CD4-positive, alpha-beta T cell treated with Interferon gamma for 1 hour (primary cell): ENCODE data around the gene SIMC1.
"Not testable (repeated sequence)": the region's sequence is repeated elsewhere in the genome, so short reads cannot be mapped to it uniquely, and the experiment has no call there.

Experiments
- DNase-seq: peaks from one replicate; pipeline ENCODE4 v3.0.0-alpha.2; 2020

SIMC1 gene

GRCh38 chr5:176216393-176216916 lies 21.8 kb upstream of the SIMC1 start:
- not testable (repeated sequence) for DNase-seq

- not testable (repeated sequence) for DNase-seq
Measured at GRCh38 chr5:176217188-176217729, 21.0 kb upstream of the SIMC1 start.

- DNase-seq = not testable (repeated sequence)
Measured at GRCh38 chr5:176217764-176218163, 20.5 kb upstream of the SIMC1 start.

- not testable (repeated sequence) for DNase-seq
Measured at GRCh38 chr5:176222006-176222405, 16.2 kb upstream of the SIMC1 start.

- DNase-seq = not testable (repeated sequence)
Measured at GRCh38 chr5:176228358-176228757, 9.9 kb upstream of the SIMC1 start.

GRCh38 chr5:176233253-176233652 lies 5.0 kb upstream of the SIMC1 start:
- not testable (repeated sequence) for DNase-seq

GRCh38 chr5:176235155-176235554 lies 3.1 kb upstream of the SIMC1 start:
- DNase-seq = peak; percentile 19

- DNase-seq = not testable (repeated sequence)
Measured at GRCh38 chr5:176238645-176239283, 540 bp downstream of the SIMC1 start.

- DNase-seq = not testable (repeated sequence)
Measured at GRCh38 chr5:176239304-176239703, 1.1 kb downstream of the SIMC1 start.

GRCh38 chr5:176244318-176244717 lies 6.1 kb downstream of the SIMC1 start:
- DNase-seq = not testable (repeated sequence)

GRCh38 chr5:176245074-176245473 lies 6.8 kb downstream of the SIMC1 start:
- not testable (repeated sequence) for DNase-seq

- DNase-seq = not testable (repeated sequence)
Measured at GRCh38 chr5:176245489-176245888, 7.3 kb downstream of the SIMC1 start.

GRCh38 chr5:176250691-176251090 lies 12.5 kb downstream of the SIMC1 start:
- DNase-seq = not testable (repeated sequence)

GRCh38 chr5:176252171-176252570 lies 13.9 kb downstream of the SIMC1 start:
- DNase-seq = not testable (repeated sequence)

- DNase-seq = not testable (repeated sequence)
Measured at GRCh38 chr5:176253370-176254065, 15.3 kb downstream of the SIMC1 start.

- DNase-seq = not testable (repeated sequence)
Measured at GRCh38 chr5:176254066-176254393, 15.8 kb downstream of the SIMC1 start.

- DNase-seq = not testable (repeated sequence)
Measured at GRCh38 chr5:176257871-176258505, 19.8 kb downstream of the SIMC1 start.

GRCh38 chr5:176260682-176261081 lies 22.5 kb downstream of the SIMC1 start:
- not testable (repeated sequence) for DNase-seq

GRCh38 chr5:176266448-176266847 lies 28.2 kb downstream of the SIMC1 start:
- not testable (repeated sequence) for DNase-seq

- not testable (repeated sequence) for DNase-seq
Measured at GRCh38 chr5:176289018-176289417, 50.8 kb downstream of the SIMC1 start.

- not testable (repeated sequence) for DNase-seq
Measured at GRCh38 chr5:176290057-176290840, 52.0 kb downstream of the SIMC1 start.

GRCh38 chr5:176305356-176305755 lies 67.1 kb downstream of the SIMC1 start:
- DNase-seq = not testable (repeated sequence)
